Esophagus squamous epithelium (tissue), 4 donors: ENCODE measurements around the gene ZMIZ1.

Source experiments
- CTCF ChIP-seq, 6 experiments: fragments of 450-650 bp in 4 of 6; fragments of 200-600 bp in 2 of 6; sonication (generic) in 2 of 6; IDR thresholded peaks; one replicate each; pipeline ENCODE4 v1.5.1; 2016 to 2019; ENCODE audit warnings: antibody characterized with exemption in 6 of 6, mild to moderate bottlenecking in 4 of 6, moderate library complexity in 4 of 6
- POLR2A ChIP-seq, 4 donors: fragments of 450-650 bp; IDR thresholded peaks; one replicate each; pipeline ENCODE4 v1.6.1; 2017; ENCODE audit warnings: antibody characterized with exemption in 4 of 4, mild to moderate bottlenecking in 4 of 4, moderate library complexity in 3 of 4

- TF ChIP-seq POLR2A (IDR thresholded peaks at IDR 0.05) (no peak), CTCF (IDR thresholded peaks at IDR 0.05) (no peak)
These were observed 110.6 kb downstream of the ZMIZ1 start for GRCh38 chr10:79179164-79179956.
